GM21717 (cell line): Measurements from ENCODE around the gene SIL1.
"Not testable (repeated sequence)": the region's sequence is repeated elsewhere in the genome, so short reads cannot be mapped to it uniquely, and the experiment has no call there.

Experiments used
- ATAC-seq: cut with Tn5 transposase; IDR thresholded peaks from one replicate; pipeline ENCODE4 v1.9.1; 2021; ENCODE audit warnings: mild to moderate bottlenecking, moderate library complexity; ENCODE audit not compliant: unreplicated experiment

SIL1 gene

GRCh38 chr5:139076111-139076510 is 122.1 kb downstream of the SIL1 start:
- ATAC-seq: no peak

GRCh38 chr5:139075066-139076050 is 122.8 kb downstream of the SIL1 start:
- ATAC-seq: no peak

GRCh38 chr5:139073956-139074355 is 124.2 kb downstream of the SIL1 start:
- ATAC-seq: not testable (repeated sequence)

- ATAC-seq: no peak
Observed at GRCh38 chr5:139068494-139069151, 129.5 kb downstream of the SIL1 start.

- no peak for ATAC-seq
Observed at GRCh38 chr5:139068060-139068459, 130.1 kb downstream of the SIL1 start.

GRCh38 chr5:139065306-139065705 is 132.9 kb downstream of the SIL1 start:
- no peak for ATAC-seq

- no peak for ATAC-seq
Observed at GRCh38 chr5:139064613-139065012, 133.6 kb downstream of the SIL1 start.

- no peak for ATAC-seq
Observed at GRCh38 chr5:139063664-139064054, 134.5 kb downstream of the SIL1 start.

GRCh38 chr5:139062910-139063663 is 135.1 kb downstream of the SIL1 start:
- ATAC-seq: no peak

GRCh38 chr5:139061856-139062255 is 136.3 kb downstream of the SIL1 start:
- ATAC-seq: no peak

GRCh38 chr5:139061274-139061673 is 136.9 kb downstream of the SIL1 start:
- no peak for ATAC-seq

- ATAC-seq: no peak
Observed at GRCh38 chr5:139058121-139058520, 140.0 kb downstream of the SIL1 start.

- ATAC-seq: not testable (repeated sequence)
Observed at GRCh38 chr5:139057045-139057939, 140.9 kb downstream of the SIL1 start.

- no peak for ATAC-seq
Observed at GRCh38 chr5:139052975-139053374, 145.2 kb downstream of the SIL1 start.

- ATAC-seq: no peak
Observed at GRCh38 chr5:139051392-139051791, 146.8 kb downstream of the SIL1 start.

- no peak for ATAC-seq
Observed at GRCh38 chr5:139050432-139050831, 147.7 kb downstream of the SIL1 start.

GRCh38 chr5:139049780-139050179 is 148.4 kb downstream of the SIL1 start:
- no peak for ATAC-seq

GRCh38 chr5:139046551-139046950 is 151.6 kb downstream of the SIL1 start:
- ATAC-seq: no peak

GRCh38 chr5:139043157-139043905 is 154.8 kb downstream of the SIL1 start:
- no peak for ATAC-seq

- no peak for ATAC-seq
Observed at GRCh38 chr5:139040081-139040480, 158.1 kb downstream of the SIL1 start.
